ENCODE results near the gene CCDC32. TPM values are rescaled to one million over a fixed set of nuclear protein-coding genes. Genes with fewer than 3 reads are reported as not detected.
"Not testable (repeated sequence)": the region's sequence is repeated elsewhere in the genome, so short reads cannot be mapped to it uniquely, and the experiment has no call there.

CCDC32 gene
- 20.0 TPM for total RNA-seq (ENCODE audit: insufficient read depth, low replicate concordance)

GRCh38 chr15:40564591-40565332 is at the start of gene CCDC32:
CCDC32 (minus strand) TSS chr15:40565042; CDS start chr15:40563015, 2,027 bp downstream.
- DNase-seq (ENCODE audit: low spot score) = peak; percentile 100

DNA sequence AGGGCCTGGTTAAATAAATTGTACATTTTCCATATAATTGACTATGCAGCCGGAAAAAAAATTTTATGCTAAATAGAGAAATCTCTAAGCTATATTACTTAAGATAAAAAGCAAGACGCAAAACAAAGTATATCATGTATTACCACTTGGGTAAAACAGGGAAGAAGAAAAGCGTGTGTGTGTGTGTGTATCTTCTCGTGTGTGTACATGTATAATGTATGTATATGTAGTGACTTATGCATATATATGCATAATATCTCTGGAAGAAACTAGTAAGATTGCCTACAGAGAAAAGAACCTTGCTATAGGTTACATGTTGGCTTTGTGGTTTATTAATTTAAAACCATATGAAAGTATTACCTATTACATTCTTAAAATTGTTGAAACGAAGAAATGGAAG is 48.2 kb upstream of the CCDC32 start:
- DNase-seq (ENCODE audit: low spot score) = no peak

DNA sequence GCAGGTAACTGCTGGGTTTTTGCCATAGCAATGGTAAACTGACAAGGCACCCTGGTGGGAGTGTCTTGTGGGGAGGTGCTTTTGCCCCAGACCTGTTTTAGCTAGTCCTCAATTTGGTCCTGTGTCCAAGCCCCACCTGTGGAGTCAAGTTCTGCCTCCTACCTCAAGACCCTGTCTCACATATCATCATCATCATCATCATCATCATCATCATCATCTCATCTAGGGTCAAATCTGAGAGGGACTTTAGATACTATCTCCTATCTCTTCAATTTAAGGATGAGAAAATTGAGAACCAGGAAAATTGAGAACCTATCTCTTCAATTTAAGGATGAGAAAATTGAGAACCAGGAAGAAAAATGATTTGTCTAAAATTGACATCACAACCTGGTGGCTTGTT is 39.1 kb upstream of the CCDC32 start:
- DNase-seq (ENCODE audit: low spot score) = no peak

DNA sequence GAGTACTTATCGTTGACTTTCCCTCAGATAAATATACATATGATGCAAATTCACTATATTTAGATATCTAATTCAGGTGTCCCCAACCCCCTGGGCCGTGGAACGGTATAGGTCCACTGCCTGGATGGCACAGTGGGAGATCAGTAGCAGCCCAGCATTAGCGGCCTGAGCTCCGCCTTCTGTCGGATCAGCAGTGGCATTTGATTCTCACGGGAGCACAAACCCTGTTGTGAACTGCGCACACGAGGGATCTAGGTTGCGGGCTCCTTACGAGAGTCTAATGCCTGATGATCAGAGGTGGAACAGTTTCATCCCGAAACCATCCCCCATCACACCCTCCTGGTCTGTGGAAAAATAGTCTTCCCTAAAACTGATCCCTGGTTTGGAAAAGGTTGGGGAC is 36.1 kb upstream of the CCDC32 start:
- no peak for DNase-seq (ENCODE audit: low spot score)

DNA sequence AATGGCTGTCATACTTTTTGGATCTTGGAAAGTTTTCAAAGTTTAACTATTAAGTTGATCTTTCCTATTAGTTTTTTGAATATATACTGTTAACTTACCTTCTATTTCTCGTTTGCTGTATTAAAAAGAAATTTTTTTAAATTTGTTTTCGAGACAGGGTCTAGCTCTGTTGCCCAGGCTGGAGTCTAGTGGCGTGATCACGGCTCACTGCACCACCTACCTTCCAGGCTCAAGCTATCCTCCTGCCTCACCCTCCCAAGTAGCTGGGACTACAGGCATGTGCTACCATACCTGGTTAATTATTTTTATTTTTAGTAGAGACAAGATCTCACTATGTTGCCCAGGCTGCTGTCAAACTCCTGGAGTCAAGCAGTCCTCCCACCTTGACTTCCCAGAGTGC is 33.8 kb upstream of the CCDC32 start:
- DNase-seq (ENCODE audit: low spot score) = no peak

DNA sequence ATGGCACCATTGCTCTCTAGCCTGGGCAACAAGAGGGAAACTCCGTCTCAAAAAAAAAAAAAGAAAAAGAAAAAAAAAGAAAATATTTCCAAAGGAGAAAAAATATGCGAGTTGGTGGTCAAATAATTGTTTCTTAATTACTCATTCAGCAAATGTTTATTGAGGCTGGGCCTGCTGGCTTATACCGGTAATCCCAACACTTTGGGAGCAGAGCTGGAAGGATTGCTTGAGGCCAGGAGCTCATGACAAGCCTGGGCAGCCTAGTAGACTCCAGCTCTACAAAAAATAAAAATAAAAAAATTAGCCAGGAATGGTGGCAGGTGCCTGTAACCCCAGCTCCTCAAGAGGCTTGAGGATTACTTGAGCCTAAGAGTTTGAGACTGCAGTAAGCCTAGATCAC is 33.3 kb upstream of the CCDC32 start:
- no peak for DNase-seq (ENCODE audit: low spot score)

DNA sequence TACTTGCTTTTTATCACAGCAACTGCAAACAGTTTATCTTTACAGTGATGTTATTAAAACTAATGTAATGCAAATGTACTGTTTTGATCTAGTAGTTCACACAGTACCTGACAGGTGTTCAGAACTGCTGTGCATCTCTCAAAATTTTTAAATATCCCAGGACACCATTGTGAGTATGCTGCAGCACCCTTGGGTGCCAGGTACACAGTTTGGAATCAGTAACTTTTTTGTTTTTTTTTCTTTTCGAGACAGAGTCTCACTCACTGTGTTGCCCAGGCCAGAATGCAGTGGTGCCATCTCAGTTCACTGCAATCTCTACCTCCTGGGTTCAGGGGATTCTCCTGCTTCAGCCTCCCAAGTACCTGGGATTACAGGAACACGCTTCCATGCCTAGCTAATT is 32.2 kb upstream of the CCDC32 start:
- no peak for DNase-seq (ENCODE audit: low spot score)

- DNase-seq (ENCODE audit: low spot score) = no peak
Measured at GRCh38 chr15:40595773-40596172, 30.9 kb upstream of the CCDC32 start.

- DNase-seq (ENCODE audit: low spot score) = no peak
Measured at GRCh38 chr15:40595219-40595618, 30.4 kb upstream of the CCDC32 start.

DNA sequence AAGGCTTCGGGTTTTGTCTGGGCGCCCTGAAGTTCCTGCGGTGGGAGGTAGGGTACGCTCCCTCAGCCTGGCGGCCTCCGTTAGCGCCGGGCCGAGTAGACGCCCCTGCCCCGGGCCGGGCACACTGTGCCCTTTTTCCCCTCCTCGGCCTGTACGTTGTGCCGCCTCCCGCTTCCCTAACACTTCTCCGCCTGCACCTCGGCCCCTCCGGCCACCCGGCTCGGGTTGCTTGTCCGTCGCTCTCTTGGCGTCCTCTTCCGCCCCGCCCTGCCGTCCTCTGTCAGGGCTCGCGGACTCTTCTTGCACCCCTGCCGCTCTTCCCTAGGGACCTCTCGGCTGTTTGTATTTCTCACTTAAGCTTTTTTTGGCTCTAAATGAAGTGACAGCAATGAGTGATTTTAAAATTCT is 29.6 kb upstream of the CCDC32 start:
- peak; percentile 58 for DNase-seq (ENCODE audit: low spot score)

- DNase-seq (ENCODE audit: low spot score) = peak; percentile 99
Measured at GRCh38 chr15:40593588-40594428, 29.0 kb upstream of the CCDC32 start, which contains the start of gene KNL1. KNL1 (plus strand) TSS chr15:40594249; CDS start chr15:40602932, 8,683 bp downstream.

GRCh38 chr15:40593165-40593564 is 28.3 kb upstream of the CCDC32 start:
- no peak for DNase-seq (ENCODE audit: low spot score)

GRCh38 chr15:40591389-40591788 is 26.5 kb upstream of the CCDC32 start:
- no peak for DNase-seq (ENCODE audit: low spot score)

GRCh38 chr15:40590667-40591050 is 25.8 kb upstream of the CCDC32 start:
- DNase-seq (ENCODE audit: low spot score) = peak; percentile 66

GRCh38 chr15:40584191-40584590 is 19.3 kb upstream of the CCDC32 start:
- no peak for DNase-seq (ENCODE audit: low spot score)

- no peak for DNase-seq (ENCODE audit: low spot score)
Measured at GRCh38 chr15:40582726-40583246, 17.9 kb upstream of the CCDC32 start.

GRCh38 chr15:40581796-40582195 is 17.0 kb upstream of the CCDC32 start:
- DNase-seq (ENCODE audit: low spot score) = not testable (repeated sequence)

DNA sequence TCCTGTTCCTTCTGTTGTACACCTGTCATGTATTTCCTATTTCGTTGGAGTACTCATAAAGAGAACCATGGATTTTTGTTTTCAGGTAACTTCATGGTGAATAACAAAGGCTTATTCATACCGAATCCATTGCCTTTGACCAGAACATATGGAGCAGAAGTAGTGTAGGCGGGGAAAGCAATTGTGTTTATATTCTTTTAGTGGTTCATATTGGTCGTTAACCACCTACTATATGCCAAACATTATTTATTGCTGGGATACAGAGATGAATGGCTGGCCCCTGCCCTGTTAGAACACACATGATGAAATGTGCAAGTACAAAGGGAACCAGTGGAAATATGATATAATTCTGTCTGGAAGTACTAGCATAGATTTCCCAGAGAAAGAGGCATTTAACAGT is 14.1 kb upstream of the CCDC32 start:
- no peak for DNase-seq (ENCODE audit: low spot score)

DNA sequence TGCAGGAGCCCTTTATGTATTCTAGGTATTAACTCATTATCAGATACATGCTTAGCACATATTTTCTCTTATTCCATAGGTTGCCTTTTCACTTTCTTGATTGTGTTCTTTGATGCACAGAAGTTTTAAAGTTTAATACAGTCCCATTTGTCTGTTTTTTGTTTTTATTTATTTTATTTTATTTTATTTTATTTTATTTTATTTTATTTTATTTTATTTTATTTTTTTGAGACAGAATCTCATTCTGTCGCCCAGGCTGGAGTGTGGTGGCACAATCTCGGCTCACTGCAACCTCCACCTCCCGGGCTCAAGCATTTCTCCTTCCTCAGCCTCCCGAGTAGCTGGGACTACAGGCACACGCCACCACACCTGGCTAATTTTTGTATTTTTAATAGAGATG is 12.1 kb upstream of the CCDC32 start:
- not testable (repeated sequence) for DNase-seq (ENCODE audit: low spot score)

- DNase-seq (ENCODE audit: low spot score) = no peak
Measured at GRCh38 chr15:40575113-40575512, 10.3 kb upstream of the CCDC32 start.

- DNase-seq (ENCODE audit: low spot score) = peak; percentile 97
Measured at GRCh38 chr15:40569129-40569953, 4.5 kb upstream of the CCDC32 start, which contains the start of gene RPUSD2. RPUSD2 (plus strand) TSS chr15:40569299; CDS start chr15:40569338, 39 bp downstream.
